GM12878 (cell line): Measurements from ENCODE around the gene MNAT1.

Experiments used
- NRF1 ChIP-seq: conservative IDR thresholded peaks from 2 replicates; pipeline ENCODE4 v1.6.1; 2011; ENCODE audit warnings: mild to moderate bottlenecking, low read depth, low read length, improper control_type of control experiment
- POLR2A ChIP-seq: IDR thresholded peaks from 2 replicates; pipeline ENCODE4 v1.6.1; 2011; ENCODE audit warnings: low read depth, mild to moderate bottlenecking, low read length
- WRNIP1 ChIP-seq: IDR thresholded peaks from 2 replicates; pipeline ENCODE4 v1.6.1; 2011; ENCODE audit warnings: low read depth, low read length, improper control_type of control experiment, borderline replicate concordance

DNA sequence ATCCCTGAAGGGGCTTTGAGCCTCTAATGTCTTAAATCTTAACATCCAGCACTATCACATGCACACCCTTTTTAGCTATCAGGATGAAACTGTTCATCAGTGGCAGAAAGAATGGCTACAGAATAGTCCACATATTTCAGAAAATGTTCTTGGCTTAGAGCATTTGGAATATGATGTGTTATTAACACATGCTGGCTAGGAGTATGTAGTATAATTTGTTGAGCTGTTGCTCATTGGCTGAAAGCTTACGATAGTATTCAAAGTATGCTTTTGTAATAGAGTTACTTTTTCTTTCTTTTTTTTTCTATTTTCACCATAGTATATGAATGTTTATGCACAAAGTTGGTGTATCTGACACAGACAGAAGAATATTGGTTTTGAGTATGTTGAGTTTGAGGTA is 55.1 kb downstream of the MNAT1 start:
- TF ChIP-seq WRNIP1 = no peak
- no peak for TF ChIP-seq POLR2A
- TF ChIP-seq NRF1 = no peak
